Left renal pelvis (tissue), 4 donors: Measurements from ENCODE around the gene TRPM8. TPM values are rescaled to one million over a fixed set of nuclear protein-coding genes. Genes with fewer than 3 reads are reported as not detected.

Source experiments
- DNase-seq, 4 donors: peaks; one replicate each; pipeline ENCODE4 v3.0.0-alpha.2; 2013; ENCODE audit warnings: low read depth in 4 of 4, low spot score in 3 of 4
- polyA plus RNA-seq, 4 donors: library from polyadenylated mRNA; unstranded; fragments of 120-200 nt; gene quantifications; one replicate each; pipeline ENCODE4 v1.2.1, GENCODE V29; 2013; ENCODE audit not compliant: insufficient read length in 4 of 4

Gene TRPM8
- polyA plus RNA-seq, 4 donors, result 0.26 to 0.29 TPM; not detected in 2

DNA sequence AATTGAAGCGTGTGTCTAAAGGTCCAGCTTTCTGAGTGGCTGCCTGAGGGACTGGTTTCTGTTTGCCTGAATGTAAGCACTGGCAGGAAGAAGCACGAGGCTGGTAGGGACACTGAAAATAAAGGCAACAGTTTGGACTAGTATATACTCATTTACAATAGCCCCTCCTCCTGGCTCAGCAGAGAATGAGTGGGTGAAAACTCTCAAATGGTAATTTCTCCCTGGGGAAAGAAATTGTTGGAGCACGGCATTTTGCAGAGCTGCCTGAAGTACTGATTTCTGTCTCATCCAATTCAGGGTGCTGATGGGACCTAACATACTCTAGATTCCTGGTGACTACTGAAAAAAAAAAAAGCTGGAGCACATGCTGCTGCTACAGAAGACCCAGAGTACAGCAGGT is 116.0 kb downstream of the TRPM8 start:
- DNase-seq, result no peak

DNA sequence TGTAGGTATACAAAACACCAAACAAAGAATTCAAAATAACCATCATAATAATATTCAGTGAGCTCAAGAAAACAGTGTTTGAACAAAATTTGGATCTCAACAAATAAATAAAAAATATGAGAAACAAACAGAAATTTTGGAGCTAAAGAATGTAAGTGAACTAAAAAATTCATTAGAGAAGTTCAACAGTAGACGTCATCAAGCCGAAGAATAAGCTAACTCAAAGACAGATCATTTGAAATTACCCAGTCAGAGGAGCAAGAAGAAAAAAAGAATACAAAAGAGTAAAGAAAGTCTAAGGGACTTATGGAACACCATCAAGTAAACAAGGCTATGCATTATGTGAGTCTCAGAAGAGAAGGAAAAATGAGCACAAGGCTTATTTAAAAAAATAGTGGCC is 116.7 kb downstream of the TRPM8 start:
- no peak for DNase-seq

DNA sequence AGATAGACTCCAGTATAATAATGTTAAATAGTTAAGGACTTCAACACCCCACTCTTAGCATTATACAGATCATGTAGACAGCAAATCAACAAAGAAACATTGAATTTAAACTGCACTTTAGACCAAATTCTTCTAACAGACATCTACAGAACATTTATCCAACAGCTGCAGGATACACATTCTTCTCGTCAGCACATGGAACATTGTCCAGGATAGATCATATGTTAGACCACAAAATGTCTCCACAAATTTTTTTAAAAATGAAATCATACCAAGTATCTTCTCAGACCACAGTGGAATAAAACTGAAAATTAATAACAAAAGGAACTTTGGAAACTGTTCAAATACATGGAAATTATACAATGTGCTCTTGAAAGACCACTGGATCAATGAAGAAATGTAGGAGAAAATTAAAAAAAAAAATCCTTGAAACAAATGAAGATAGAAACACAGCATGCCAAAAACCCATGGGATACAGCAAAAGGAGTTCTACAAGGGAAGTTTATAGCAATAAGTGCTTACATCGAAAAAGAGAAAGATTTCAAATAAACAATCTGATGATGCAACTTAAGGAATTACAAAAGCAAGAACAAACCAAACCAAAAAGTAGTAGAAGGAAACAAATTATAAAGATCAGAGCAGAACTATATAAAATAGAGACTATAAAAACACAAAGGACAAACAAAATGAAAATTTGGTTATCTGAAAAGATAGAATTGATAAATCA is 121.1 kb downstream of the TRPM8 start:
- DNase-seq, result no peak

DNA sequence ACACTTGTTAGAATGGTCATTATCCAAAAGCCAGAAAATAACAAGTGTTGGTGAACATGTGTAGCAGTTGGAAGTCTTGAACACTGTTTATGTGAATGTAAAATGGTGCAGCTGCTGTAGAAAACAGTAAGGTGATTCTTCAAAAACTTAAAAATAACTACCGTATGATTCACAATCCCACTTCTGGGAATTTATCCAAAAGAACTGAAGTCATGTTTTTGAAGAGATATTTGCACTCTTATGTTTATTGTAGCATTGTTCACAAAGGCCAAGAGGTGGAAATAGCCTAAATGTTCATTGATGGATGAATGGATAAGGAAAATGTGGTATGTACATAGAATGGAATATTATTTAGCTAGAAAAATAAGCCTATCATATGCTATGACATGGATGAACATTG is 127.0 kb downstream of the TRPM8 start:
- no peak for DNase-seq

DNA sequence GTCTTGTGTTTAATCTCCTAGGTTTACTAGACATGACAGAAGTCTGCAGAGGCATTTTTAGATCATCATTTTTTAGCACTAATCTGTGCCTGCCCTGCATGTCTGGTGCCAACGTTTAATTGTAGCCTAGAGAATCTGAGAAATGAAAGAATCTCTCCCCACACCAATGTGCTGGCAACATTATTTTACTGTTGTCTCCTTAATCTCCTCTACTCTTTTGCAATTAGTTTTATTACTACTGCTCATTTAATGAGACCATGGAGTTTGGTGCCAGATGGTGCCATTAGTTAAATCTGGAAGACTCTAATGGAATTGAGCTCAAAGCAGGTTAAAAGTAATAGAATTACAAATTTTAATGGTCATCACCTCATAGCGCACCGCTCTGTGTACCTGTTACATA is 129.3 kb downstream of the TRPM8 start:
- no peak for DNase-seq

DNA sequence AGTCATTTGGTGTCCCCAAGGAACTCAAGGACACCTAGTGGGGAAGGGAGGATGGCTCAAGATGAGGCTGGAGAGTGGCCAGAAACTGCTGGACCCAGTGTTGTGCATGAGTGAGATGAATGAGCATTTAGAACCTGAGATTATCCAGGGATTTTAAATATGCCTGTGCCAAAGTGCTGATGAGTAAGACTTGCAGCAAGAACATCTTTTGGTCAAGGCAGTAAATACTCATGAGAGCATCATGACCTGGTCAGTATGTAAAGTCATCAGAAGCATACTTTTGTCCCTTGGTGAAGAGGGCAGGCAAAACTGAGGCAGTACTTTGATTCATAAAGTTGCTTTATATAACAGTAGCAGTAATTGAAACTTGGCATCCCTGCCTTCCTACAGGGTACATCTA is 130.2 kb downstream of the TRPM8 start:
- DNase-seq, result no peak

DNA sequence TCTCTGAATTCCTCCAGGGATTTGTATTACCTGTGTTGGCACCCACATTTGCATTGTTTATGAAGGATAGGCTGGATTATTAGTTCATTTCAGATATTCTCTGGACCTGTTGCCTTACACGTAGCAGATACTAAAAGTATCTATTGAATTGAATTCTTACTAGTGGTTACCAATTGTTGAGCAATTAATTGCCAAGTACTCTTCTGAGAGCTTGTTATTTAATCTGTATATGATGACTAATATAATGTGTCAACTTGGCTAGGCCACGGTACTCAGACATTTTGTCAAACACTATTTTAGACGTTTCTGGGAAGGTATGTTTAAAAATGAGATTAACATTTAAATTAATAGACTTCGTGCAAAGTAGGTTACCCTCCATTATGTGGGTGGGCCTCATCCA is 130.9 kb downstream of the TRPM8 start:
- DNase-seq, result no peak

DNA sequence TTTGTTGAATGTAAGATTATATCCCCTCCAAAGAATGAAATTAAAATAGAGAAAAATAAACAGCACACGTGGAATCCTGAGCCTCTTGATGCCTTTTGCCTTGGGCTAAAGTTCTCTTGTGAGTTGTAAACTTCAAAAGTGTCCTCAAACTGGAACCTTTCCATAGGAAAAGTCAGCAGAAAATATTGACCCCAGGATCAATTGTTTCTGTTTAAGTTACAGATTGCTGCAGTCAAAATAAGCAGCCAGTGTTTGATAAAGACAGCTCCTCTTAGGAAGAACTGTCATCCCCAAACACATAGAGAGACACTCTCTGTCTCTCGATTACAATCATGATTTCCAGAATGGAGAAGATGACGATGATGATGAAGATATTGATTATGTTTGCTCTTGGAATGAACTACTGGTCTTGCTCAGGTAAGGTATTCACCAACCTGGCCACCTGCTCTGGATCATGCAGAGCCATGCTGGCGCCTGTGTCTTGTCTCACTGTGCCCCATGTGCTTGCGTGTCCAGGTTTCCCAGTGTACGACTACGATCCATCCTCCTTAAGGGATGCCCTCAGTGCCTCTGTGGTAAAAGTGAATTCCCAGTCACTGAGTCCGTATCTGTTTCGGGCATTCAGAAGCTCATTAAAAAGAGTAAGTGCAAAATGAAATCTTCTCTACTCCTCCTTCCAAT is 133.4 kb downstream of the TRPM8 start, which contains the start of gene SPP2:
Gene SPP2 (plus strand): TSS at position 248 of the 681 bp plus-strand sequence. CDS start 85 bp downstream, at position 333.
- no peak for DNase-seq

DNA sequence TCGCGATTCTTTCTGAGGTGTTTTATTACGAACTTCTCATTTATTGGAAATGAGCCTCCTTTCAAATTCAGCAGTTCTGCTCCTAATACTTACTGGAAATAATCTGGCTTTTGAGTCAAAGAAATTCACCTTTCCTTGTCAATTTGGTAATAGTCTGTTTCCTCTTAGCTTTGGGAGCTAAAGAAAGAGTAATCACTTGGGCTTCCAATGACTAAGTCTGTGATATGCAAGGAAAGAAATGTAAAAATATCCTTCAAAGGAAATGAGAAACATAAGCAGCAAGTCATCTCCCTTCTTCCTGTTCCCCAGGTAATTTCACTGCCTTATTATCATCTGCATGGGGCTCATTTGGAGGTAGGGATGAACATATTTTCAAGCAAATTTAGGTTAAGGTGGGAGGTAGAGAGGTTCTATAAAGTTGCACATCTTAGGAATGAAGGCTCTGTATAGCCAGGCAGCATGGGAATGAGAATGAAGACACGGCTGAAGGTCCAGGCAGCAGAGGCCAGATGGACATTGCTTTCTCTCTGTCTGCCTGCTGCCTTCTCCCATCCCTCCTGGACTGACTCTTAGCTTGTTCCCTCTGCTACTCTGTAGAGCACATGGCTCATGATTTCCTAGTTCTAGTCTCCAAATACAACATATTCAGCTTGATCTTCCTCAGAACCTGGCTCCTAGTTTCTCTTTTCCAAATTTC is 134.3 kb downstream of the TRPM8 start:
- no peak for DNase-seq

DNA sequence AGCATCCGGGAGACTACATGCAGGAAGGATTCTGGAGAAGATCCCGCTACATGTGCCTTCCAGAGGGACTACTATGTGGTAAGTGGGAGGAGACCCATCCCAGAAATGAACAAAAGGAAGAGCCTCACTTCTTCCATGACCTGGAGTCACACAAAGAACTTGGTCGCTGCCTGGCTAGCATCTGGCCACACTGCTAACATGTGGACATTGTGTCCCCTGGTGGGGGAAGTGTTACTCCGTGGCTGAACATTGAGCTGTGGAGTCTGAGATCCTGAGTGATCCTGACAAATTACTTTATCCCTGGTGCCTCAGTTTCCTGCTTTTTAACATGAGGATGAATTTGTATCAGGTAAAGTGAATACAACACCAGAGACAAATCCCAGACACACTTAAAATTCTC is 141.7 kb downstream of the TRPM8 start:
- DNase-seq, result no peak

DNA sequence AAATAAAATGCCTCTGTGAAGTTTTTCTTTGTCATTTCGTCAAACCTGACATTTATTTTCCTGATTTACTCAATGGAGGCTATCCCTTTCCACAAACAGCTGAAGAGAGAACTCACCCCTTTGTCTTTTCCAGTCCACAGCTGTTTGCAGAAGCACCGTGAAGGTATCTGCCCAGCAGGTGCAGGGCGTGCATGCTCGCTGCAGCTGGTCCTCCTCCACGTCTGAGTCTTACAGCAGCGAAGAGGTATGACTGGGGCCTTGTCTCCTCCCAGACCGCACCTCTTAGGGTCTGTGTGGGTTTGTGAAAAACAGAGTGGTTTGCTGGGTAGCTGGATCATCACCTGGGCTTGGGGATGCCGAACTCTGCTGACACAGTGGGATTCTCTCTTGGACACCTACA is 143.1 kb downstream of the TRPM8 start:
- DNase-seq, result no peak

DNA sequence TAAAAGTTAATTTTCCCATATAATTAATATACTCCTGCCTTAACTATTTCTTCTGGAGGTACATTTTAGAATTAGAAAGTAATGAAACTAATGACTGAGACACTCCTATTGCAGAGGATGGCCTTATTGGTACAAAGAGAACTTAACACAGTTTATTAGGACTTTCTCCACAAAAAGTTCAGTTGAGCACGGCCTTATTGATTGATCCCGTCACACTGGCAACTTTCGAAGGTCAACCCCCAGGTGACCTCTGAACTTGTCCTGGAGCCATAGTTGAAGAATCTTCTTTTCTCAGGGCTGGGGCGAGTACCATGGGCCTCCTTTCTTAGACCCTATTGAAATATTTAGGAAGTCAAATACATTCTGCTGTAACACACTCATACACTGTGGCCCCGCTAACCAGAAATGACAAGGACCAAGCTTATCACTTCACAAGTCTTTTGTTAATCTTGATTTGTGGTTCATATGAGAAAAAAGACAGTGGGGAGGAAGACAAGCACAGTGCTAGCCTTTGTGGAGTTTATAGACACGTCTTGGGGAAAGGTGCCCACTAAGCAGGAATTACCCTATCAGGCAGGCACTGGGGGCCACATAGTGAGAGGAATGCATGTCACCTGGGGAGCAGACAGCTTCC is 144.6 kb downstream of the TRPM8 start:
- DNase-seq, result no peak

DNA sequence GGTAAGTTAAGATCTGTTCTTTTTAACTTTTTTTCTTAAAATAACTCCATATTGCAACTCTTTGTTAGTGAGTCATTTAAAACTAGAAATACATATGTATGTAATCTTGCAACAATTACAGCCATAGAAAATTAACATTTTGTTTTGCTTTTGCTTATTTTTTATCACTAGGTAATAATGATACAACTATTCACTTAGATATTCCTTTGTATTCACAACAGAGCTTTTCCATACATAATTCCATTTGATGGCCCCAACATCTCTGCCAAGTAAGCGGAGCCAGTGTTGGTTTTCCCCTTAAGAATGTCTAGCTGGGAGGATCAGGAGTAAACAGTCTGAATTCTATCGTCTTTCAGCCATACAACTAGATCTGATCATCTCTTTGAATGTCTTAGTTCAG is 149.4 kb downstream of the TRPM8 start:
- DNase-seq, result no peak

Other genes starting within 250 kb of the TRPM8 start
- 1 to 10 TPM in 3 of 4 donors, under 1 TPM in 1; 0.18 to 6.1 (median 4.0) TPM for gene UGT1A9, start 245.5 kb upstream of the TRPM8 start, polyA plus RNA-seq
- gene UGT1A7, start 235.5 kb upstream of the TRPM8 start, polyA plus RNA-seq, result under 1 TPM in 1 of 4 donors, not detected in 3; 0.09 TPM
- gene UGT1A6, start 224.5 kb upstream of the TRPM8 start, polyA plus RNA-seq, result 1 to 10 TPM in 3 of 4 donors, under 1 TPM in 1; 0.08 to 5.4 (median 2.9) TPM
- gene UGT1A5, start 204.5 kb upstream of the TRPM8 start, polyA plus RNA-seq, result not detected
- not detected for gene UGT1A4, start 198.6 kb upstream of the TRPM8 start, polyA plus RNA-seq
- gene UGT1A3, start 188.3 kb upstream of the TRPM8 start, polyA plus RNA-seq, result not detected
- under 1 TPM; 0.07 to 0.39 (median 0.23) TPM for gene UGT1A1, start 157.1 kb upstream of the TRPM8 start, polyA plus RNA-seq
- gene MROH2A, start 139.0 kb upstream of the TRPM8 start, polyA plus RNA-seq, result under 1 TPM in 3 of 4 donors, not detected in 1; 0.13 to 0.40 (median 0.14) TPM
- gene HJURP, start 62.8 kb upstream of the TRPM8 start, polyA plus RNA-seq, result 10 to 100 TPM; 18.7 to 24.3 (median 22.6) TPM
- gene SPP2, start 133.3 kb downstream of the TRPM8 start, polyA plus RNA-seq, result 1 to 10 TPM in 1 of 4 donors, not detected in 3; 1.4 TPM